ENCODE results near the gene MBD5.
"Not testable (repeated sequence)": the region's sequence is repeated elsewhere in the genome, so short reads cannot be mapped to it uniquely, and the experiment has no call there.

Gene MBD5

DNA sequence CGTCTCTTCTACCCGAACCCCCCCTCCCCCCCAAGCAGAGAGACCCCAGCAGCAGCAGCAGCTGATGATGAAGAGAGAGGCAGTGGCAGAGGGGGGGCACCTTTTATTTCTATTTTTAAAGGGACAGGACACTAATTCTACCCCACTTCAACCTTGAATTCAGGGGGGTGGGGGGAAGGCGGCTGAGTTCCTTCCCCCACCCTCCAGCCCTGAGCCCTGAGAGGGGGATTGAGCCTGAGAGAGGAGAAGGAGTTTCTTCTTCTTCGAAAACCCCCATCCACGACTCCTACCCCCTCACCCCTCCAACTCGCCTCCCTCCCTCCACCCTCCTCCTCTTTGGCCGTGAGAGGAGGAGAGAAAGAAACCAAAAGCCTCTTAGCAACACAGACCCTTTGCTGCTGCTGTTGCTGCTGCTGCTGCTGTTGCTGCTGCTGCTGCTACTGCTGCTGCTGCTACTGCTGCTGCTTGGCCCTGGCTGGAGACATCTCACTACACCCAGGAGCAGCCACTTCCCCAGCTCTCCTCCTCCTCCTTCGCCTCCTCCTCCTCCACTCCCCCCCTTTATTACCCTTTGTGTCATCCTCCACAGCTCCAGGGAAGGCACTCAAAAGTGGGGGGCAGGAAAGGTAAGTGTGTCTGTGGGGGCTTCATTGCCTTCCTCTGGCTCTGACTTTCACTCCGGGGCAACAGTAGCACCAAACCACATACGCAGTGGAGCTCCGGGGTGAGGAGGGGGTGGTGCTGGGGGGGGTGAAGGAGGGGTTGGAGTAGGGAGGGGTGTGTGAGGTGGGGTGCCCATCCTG is at the start of gene MBD5:
Gene MBD5, plus strand, starts transcription at position 33 of the 803 bp plus-strand sequence.
- DNase-seq, result peak; percentile 46 to 58

DNA sequence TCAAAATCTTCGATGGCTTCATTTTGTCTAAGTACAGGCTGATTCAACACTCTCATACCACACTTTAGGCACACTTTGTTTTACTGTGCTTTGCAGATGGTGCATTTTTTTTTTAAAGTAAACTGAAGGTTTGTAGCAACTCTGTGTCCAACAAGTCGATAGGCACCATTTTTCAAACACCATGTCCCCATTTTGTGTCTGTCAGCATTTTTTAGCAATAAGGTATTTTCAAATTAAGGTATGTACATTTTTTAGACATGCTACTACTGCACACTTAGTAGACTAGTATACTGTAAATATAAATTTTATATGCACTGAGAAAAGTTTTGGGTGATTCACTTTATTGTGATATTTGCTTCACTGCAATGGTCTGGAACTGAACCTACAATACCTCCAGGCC is 44.8 kb upstream of the MBD5 start:
- DNase-seq, result no peak

DNA sequence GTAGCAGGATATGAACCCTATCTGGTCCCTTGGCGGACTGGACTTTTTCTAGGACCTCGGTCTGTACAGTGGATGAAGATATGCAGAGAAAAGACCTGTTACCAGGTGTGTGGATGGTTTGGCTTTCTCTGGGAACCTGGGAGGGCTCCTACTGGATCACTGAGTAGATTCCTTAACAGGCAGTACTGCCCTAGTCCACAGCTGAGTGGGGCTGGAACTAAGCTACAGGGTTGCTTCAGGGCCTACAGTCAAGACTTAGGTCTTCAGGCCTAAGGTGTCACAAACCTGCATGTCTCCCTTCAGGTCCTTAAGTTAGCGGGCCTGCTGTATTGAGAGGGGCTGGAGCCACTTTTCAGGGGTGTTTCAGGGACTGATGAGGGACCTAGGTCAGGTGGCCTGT is 43.2 kb upstream of the MBD5 start:
- DNase-seq, result no peak

DNA sequence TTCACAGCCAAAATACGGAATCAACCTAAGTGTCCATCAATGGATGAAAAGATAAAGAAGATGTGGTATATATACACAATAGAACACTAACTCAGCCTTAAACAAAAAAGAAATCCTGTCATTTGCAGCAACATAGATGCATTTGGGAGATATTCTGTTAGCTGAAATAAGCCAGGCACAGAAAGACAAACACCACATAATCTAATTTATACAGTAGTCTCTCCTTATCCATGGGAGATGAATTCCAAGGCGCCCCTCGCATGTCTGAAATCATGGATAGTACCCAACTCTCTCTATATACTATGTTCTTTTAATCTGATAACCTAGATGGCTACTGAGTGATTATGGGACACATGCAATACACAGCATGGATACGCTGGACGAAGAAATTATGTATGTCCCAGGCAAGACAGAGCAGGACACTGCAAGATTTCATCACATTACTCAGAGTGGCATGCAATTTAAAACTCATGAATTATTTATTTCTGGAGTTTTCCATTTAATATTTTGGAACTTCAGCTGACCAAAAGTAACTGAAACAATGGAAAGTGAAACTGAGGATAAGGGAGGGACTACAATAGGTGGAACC is 39.9 kb upstream of the MBD5 start:
- DNase-seq, result no peak

DNA sequence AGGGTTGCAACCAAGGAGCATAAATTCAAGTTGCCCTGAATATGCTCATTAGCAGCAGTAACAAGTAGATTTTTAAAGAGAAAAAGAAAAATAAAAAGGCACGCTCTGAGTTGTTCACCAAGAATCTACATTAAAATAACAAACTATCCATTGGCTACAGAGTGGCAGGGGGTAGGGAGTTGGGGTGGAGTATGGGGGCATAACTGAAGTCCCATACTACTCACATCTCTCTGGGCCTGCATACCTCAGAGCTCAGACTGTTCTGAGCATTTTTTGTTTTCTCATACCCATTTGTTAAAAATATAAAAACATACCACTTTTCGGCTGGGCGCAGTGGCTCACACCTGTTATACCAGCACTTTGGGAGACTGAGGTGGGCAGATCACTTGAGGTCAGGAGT is 31.8 kb upstream of the MBD5 start:
- no peak for DNase-seq

DNA sequence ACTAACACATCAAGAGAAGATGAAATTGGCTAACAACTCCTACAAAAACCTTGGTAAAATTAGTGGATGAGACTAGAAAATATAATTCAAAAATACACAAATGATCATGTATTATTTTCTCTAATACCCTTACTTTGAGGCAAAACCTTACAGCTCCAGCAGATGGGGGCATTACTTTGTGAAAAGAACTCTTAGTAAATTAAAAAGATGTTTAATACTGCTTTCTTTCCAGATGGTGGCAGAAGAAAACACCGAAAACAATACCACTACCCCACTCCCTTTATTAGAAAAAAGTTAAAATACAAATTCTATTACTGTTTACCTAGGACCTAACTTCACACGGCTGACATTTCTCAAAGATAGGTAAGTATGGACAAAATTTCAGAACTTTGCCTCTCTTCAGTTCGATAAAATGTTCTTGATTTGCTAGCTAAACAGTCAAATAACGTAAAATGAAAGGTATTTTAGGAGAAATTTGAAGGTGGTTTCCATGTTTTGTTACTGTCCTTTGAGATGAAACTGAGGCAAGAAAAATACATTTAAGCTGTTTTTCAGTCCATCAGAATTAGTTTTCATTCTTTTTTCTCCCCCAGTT is 31.0 kb upstream of the MBD5 start:
- peak; percentile 15 to 48 for DNase-seq

DNA sequence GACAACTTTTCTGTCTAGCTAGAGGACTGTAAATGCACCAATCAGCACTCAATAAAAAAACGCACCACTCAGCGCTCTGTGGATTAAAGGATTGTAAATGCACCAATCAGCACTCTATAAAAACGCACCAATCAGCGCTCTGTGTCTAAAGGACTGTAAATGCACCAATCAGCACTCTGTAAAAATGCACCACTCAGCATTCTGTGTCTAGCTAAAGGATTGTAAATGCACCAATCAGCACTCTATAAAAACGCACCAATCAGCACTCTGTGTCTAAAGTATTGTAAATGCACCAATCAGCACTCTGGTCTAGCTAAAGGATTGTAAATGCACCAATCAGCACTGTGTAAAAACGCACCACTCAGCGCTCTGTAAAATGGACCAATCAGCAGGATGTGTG is 25.9 kb upstream of the MBD5 start:
- not testable (repeated sequence) for DNase-seq

- DNase-seq, result no peak
These were observed 24.1 kb upstream of the MBD5 start for GRCh38 chr2:147996828-147997227.

- DNase-seq, result no peak
These were observed 22.7 kb upstream of the MBD5 start for GRCh38 chr2:147998203-147998602.

GRCh38 chr2:147999126-147999525 is 21.8 kb upstream of the MBD5 start:
- no peak for DNase-seq

DNA sequence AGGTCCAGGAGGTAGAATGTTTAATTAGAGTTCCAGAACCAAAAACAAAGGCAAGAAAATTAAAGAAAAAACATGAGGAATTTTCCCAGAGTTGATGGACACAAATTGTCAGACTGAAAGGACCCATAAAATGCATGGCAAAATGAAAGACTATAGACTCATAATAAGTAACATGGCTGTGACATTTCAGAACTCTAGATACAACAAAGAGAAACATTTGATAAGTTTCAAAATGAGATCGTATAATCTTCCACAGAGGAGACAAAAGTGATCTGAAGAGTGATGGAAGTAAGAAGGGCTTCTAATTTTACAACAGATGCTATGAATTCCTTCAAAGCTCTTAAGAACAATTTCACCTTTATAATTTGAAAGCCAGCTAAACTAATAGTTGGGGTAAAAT is 20.8 kb upstream of the MBD5 start:
- no peak for DNase-seq

DNA sequence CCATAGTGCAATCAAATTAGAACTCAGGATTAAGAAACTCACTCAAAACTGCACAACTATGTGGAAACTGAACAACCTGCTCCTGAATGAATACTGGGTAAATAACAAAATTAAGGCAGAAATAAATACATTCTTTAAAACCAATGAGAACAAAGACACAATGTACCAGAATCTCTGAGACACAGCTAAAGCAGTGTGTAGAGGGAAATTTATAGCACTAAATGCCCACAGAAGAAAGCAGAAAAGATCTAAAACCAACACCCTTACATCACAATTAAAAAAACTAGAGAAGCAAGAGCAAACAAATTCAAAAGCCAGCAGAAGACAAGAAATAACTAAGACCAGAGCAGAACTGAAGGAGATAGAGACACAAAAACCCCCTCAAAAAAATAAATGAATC is 18.5 kb upstream of the MBD5 start:
- not testable (repeated sequence) for DNase-seq

GRCh38 chr2:148006249-148007007 is 14.5 kb upstream of the MBD5 start:
- no peak for DNase-seq

DNA sequence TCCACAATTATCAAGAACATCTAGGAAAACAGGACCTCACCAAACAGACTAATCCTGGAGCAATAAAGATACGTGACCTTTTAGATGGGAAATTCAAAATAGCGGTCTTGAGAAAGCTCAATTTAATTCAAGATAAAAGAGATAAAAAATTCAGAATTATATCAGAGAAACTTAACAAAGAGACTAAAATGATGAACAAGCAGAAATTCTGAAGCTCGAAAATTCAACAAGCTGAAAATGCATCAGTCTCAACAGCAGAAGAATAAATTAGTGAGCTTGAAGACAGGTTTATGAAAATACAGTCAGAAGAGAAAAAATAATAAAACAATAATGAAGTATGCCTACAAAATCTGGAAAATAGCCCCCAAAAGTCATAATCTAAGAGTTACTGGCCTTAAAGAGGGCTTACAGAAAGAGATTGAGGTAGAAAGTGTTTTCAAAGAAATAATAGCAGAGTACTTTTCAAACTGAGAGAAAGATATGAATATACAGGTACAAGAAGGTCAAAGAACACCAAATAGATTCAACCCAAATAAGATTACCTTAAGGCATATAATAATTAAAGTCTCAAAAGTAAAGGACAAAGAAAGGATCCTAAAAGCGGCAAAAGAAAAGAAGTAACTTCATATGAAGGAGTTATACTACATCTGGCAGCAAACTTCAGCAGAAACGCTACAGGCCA is 13.5 kb upstream of the MBD5 start:
- DNase-seq, result no peak

DNA sequence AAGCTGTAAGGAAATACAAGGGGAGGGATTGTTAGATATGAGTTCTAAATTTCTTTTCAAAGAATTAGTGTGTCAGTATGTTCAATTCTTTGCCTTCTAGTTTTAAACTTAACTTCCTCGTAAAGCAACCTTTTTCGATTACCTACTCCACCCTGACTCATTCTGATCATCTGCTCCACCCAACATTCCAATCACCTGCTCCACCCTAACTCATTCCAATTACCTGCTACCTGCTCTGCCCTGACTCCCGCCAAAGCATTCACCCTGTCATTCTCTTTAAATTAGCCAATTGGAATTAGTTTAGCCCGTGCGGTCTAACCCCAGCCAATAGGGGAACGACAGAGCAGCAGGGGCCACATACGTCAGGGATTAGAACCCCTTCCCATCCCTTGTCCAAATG is 12.5 kb upstream of the MBD5 start:
- DNase-seq, result not testable (repeated sequence)

DNA sequence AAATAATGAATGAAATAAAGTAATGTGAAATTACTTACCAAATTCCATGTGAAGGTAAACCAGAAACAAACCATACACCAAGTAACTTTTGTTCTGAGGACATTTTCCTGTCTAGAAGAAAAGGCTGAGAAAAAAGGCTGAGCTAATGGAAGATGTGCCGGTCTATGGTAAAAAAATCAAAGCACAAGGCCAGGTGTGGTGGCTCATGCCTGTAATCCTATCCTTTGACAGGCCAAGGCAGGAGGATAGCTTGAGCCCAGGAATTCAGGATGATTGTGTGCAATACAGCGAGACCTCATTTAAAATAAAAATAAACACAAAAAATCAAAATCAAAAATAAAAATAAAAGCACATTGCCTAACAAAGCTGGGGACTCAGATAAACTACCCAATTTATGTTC is 7.0 kb upstream of the MBD5 start:
- DNase-seq, result no peak

DNA sequence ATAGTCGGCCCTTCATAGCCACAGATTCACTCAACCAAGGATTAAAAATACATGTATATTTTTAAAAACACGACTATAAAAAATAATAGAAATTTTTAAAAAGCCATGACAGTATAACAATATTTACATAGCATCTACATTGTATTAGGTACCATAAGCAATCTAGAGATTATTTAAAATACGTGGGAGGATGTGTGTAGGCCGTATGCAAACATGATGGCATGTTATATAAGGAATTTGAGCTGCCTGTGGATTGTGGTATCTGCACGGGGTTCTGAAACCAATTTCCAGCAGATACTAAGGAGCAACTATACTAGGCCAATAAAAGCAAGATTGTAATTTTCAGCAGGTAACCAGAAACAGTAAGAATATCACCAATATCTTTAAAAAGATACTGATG is 6.3 kb upstream of the MBD5 start:
- DNase-seq, result no peak

DNA sequence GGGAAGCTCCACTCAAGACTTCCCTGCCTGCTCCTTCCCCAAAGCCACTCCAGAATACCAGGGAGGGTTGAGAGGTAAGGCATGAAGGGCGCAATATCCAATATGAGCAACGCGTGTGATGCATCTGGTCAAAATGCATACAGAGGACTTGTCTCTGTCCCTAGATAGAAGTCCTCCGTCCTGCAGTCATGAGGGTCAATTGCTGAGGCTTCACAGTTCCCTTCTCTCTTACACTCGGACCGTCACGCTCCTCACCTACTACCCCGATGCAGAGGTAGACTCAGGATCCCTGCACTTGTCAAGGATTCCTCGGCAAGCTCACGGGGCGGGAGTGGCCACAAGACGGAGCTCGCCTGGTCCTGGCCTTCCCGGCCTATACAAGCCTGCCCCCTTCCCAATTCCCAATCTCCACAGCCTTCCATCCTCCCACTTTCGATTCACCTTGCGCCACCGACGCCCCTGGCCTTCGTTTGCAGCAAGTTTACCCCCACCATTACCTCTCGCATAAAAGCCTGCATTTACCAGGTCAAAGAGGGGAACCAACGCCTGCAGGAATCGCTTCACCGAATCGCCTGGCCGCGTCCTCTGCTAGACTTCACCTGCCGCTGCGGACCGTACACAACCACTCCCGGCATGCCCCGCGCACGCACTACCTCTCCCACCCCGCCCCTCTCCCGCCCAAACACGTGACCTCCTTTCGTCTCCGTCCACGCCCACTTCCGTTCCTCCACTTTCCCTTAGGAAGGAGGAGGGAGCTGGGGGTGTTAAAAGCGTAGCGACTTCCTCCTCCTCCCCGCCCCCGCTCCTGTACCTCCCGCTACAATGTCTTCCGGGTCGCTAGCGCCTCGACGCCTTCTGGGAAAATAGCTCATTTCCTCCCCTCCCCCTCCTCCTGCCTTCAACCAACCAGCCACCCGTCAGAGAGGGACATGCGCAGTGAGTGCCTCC is 506 bp upstream of the MBD5 start, which contains the start of gene ORC4:
Gene ORC4, minus strand, starts transcription at position 627 of the 948 bp plus-strand sequence. CDS start 44,779 bp downstream, outside the sequence.
- DNase-seq, result peak; percentile 98 to 99

GRCh38 chr2:148021886-148022285 is 995 bp downstream of the MBD5 start:
- no peak for DNase-seq

GRCh38 chr2:148022351-148022750 is 1.5 kb downstream of the MBD5 start:
- DNase-seq, result no peak

DNA sequence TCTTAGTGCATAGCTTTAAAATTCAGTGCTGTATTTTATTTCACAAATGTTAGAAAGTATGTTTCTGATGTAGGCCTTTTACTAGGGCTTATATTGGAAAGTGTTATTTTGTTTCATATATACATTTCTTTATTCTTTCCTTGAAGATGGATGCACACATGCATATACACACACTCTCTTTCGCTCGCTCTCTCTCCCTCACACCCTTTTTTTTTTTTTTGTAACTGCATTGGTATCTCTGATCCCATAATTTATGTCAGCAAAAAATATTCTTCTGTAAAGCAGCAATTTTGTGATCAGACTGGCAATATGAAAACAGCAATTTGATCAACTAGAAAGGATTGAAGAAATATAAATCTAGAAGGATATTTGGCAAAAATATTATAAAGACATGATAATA is 2.0 kb downstream of the MBD5 start:
- no peak for DNase-seq

DNA sequence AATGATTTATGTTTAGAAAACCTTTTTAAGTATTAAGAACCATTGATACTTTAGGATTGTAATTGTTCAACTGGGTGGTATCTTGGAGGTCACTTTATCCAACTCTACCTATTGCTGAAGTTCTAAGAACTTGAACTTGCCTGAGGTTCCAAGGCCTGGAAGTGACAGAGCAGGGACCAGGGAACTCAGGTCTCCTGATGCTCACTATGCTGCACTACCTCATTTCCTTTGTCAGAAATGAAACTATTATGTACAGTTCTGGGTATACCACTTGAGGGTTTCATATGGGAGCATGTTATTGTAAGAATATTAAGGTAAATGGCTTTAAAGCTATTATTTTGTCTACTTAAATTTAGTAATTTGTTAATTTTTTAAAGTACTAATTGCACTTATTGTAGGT is 3.0 kb downstream of the MBD5 start:
- no peak for DNase-seq

Measured in activated CD4-positive, alpha-beta T cell treated with anti-CD3 and anti-CD28 coated beads for 4 hours (primary cell).